Measurements from ENCODE around the gene PAGR1.

Gene PAGR1

GRCh38 chr16:29809031-29809747, 6.8 kb upstream of the PAGR1 start:
- TF ChIP-seq CTCF (IDR thresholded peaks at IDR 0.05; ENCODE audit: insufficient read depth, low read length, missing control alignments), result no peak
- POLR2A ChIA-PET, result interaction anchor here (1.2 to 3.0 kb wide), 4 partner anchors 11 to 197 kb away, joined by 3 to 19 read pairs (median 8); partner anchors contain the start of gene MVP
- CTCF ChIA-PET, result interaction anchor here (0.7 to 3.0 kb wide), 6 partner anchors 8 to 40 kb away, joined by 3 to 34 read pairs (median 12); partner anchors contain the start of genes MVP and PAGR1
- no peak for DNase-seq (ENCODE audit: low read depth, low spot score)
- H3K4me3 ChIP-seq (ENCODE audit: low read depth, low read length), result peak overlapping the region; percentile 72

- H3K4me3 ChIP-seq (ENCODE audit: low read depth, low read length), result peak overlapping the region; percentile 23; the same call in 1 of the 2 replicates
- ChIA-PET POLR2A (interaction anchor here (0.6 kb wide), 1 partner anchor 823 kb away, joined by 3 read pairs; no protein-coding TSS in a partner anchor), CTCF (interaction anchor here (0.7 kb wide), 1 partner anchor 39 kb away, joined by 3 read pairs; no protein-coding TSS in a partner anchor)
- TF ChIP-seq CTCF (IDR thresholded peaks at IDR 0.05; ENCODE audit: insufficient read depth, low read length, missing control alignments), result no peak
- DNase-seq (ENCODE audit: low read depth, low spot score), result no peak
These were observed 5.9 kb upstream of the PAGR1 start for GRCh38 chr16:29809850-29810698.

GRCh38 chr16:29810699-29811169, 5.2 kb upstream of the PAGR1 start:
- CTCF ChIA-PET, result interaction anchor here (2.5 kb wide), 1 partner anchor 221 kb away, joined by 11 read pairs; no protein-coding TSS in a partner anchor
- TF ChIP-seq CTCF (IDR thresholded peaks at IDR 0.05; ENCODE audit: insufficient read depth, low read length, missing control alignments), result no peak
- H3K4me3 ChIP-seq (ENCODE audit: low read depth, low read length), result peak overlapping the region; percentile 72
- DNase-seq (ENCODE audit: low read depth, low spot score), result no peak
- POLR2A ChIA-PET, result interaction anchor here (0.6 to 1.2 kb wide), 2 partner anchors 12 to 823 kb away, joined by 3 read pairs; no protein-coding TSS in a partner anchor

- POLR2A ChIA-PET, result interaction anchor here (0.6 to 1.2 kb wide), 2 partner anchors 11 to 824 kb away, joined by 3 read pairs; no protein-coding TSS in a partner anchor
- H3K4me3 ChIP-seq (ENCODE audit: low read depth, low read length), result peak overlapping the region; percentile 72
- DNase-seq (ENCODE audit: low read depth, low spot score), result peak; percentile 89
- CTCF ChIA-PET, result interaction anchor here (1.0 to 2.5 kb wide), 2 partner anchors 37 to 221 kb away, joined by 3 to 11 read pairs; no protein-coding TSS in a partner anchor
- TF ChIP-seq CTCF (IDR thresholded peaks at IDR 0.05; ENCODE audit: insufficient read depth, low read length, missing control alignments), result no peak
These were observed 4.6 kb upstream of the PAGR1 start for GRCh38 chr16:29811170-29811895.

- no peak for TF ChIP-seq CTCF (IDR thresholded peaks at IDR 0.05; ENCODE audit: insufficient read depth, low read length, missing control alignments)
- POLR2A ChIA-PET, result interaction anchor here (0.5 to 1.2 kb wide), 2 partner anchors 10 to 88 kb away, joined by 3 to 4 read pairs; partner anchors contain the start of gene ASPHD1
- no peak for DNase-seq (ENCODE audit: low read depth, low spot score)
- CTCF ChIA-PET, result interaction anchor here (0.6 to 2.5 kb wide), 3 partner anchors 36 to 220 kb away, joined by 3 to 11 read pairs (median 3); no protein-coding TSS in a partner anchor
- peak within 1 kb of the TSS; percentile 72 for H3K4me3 ChIP-seq (ENCODE audit: low read depth, low read length)
These were observed 3.9 kb upstream of the PAGR1 start, which contains the start of gene PRRT2 for GRCh38 chr16:29811896-29812665. PRRT2 (plus strand) TSS chr16:29812193; CDS start chr16:29813055, 862 bp downstream.

Measured in AG04449 (cell line).